CD4-positive, alpha-beta T cell treated with Interferon alpha-2 for 1 hour (primary cell): ENCODE data around the gene ARHGEF40.

ENCODE experiments used
- DNase-seq, 2 donors: peaks; one replicate each; pipeline ENCODE4 v3.0.0-alpha.2; 2020 to 2022

Gene ARHGEF40

GRCh38 chr14:21099596-21099985 lies 29.5 kb downstream of the ARHGEF40 start:
- DNase-seq = no peak

GRCh38 chr14:21100931-21101330 lies 30.8 kb downstream of the ARHGEF40 start, which contains the start of gene TMEM253:
TMEM253 (plus strand) TSS chr14:21101066; CDS start chr14:21101344, 278 bp downstream.
- no peak for DNase-seq

- DNase-seq = no peak
Observed at GRCh38 chr14:21101802-21102413, 31.8 kb downstream of the ARHGEF40 start.

GRCh38 chr14:21102521-21103410 lies 32.7 kb downstream of the ARHGEF40 start:
- no peak for DNase-seq

- no peak for DNase-seq
Observed at GRCh38 chr14:21103411-21103709, 33.3 kb downstream of the ARHGEF40 start.

GRCh38 chr14:21103710-21104447 lies 33.8 kb downstream of the ARHGEF40 start:
- peak; percentile 93 to 95 for DNase-seq

- DNase-seq = peak; percentile 57 to 71
Observed at GRCh38 chr14:21104448-21105060, 34.5 kb downstream of the ARHGEF40 start.

GRCh38 chr14:21105095-21105494 lies 35.0 kb downstream of the ARHGEF40 start:
- no peak for DNase-seq

- no peak for DNase-seq
Observed at GRCh38 chr14:21106176-21106497, 36.0 kb downstream of the ARHGEF40 start.

- DNase-seq = peak; percentile 76 to 85
Observed at GRCh38 chr14:21106498-21107282, 36.6 kb downstream of the ARHGEF40 start.

GRCh38 chr14:21107283-21107800 lies 37.2 kb downstream of the ARHGEF40 start:
- DNase-seq = no peak

GRCh38 chr14:21108791-21109190 lies 38.7 kb downstream of the ARHGEF40 start:
- no peak for DNase-seq

- no peak for DNase-seq
Observed at GRCh38 chr14:21109377-21110138, 39.5 kb downstream of the ARHGEF40 start.

GRCh38 chr14:21112255-21112654 lies 42.2 kb downstream of the ARHGEF40 start:
- no peak for DNase-seq

GRCh38 chr14:21113369-21113768 lies 43.3 kb downstream of the ARHGEF40 start:
- no peak for DNase-seq

- no peak for DNase-seq
Observed at GRCh38 chr14:21118933-21119332, 48.8 kb downstream of the ARHGEF40 start.

GRCh38 chr14:21120686-21121085 lies 50.6 kb downstream of the ARHGEF40 start:
- DNase-seq = no peak

- DNase-seq = no peak
Observed at GRCh38 chr14:21121122-21121521, 51.0 kb downstream of the ARHGEF40 start.

GRCh38 chr14:21123429-21123828 lies 53.3 kb downstream of the ARHGEF40 start:
- DNase-seq = no peak

GRCh38 chr14:21133901-21134300 lies 63.8 kb downstream of the ARHGEF40 start:
- DNase-seq = no peak

GRCh38 chr14:21136024-21136423 lies 65.9 kb downstream of the ARHGEF40 start:
- peak in 1 of 2 donors; percentile 21 for DNase-seq
